Activated T-cell treated with anti-CD3 and anti-CD28 coated beads, Interleukin-2, amount 50 U/mL, for 24 hours (primary cell): ENCODE data around the gene PDS5B.
"Not testable (repeated sequence)": the region's sequence is repeated elsewhere in the genome, so short reads cannot be mapped to it uniquely, and the experiment has no call there.

ENCODE experiments used
- DNase-seq: peaks from one replicate; pipeline ENCODE4 v3.0.0-alpha.2; 2020
- H3K27ac Mint-ChIP-seq: 2 replicates; pipeline ENCODE4 v1.8.0; 2020; ENCODE audit warnings: mild to moderate bottlenecking, mixed read lengths
- H3K27me3 Mint-ChIP-seq: 2 replicates; pipeline ENCODE4 v1.8.0; 2020; ENCODE audit warnings: mixed read lengths
- H3K36me3 Mint-ChIP-seq: 2 replicates; pipeline ENCODE4 v1.8.0; 2020; ENCODE audit warnings: low read depth, mixed read lengths
- H3K4me1 Mint-ChIP-seq: 2 replicates; pipeline ENCODE4 v1.8.0; 2020; ENCODE audit warnings: low read depth, mixed read lengths
- H3K4me3 Mint-ChIP-seq: 2 replicates; pipeline ENCODE4 v1.8.0; 2020; ENCODE audit warnings: mild to moderate bottlenecking, moderate library complexity, mixed read lengths
- H3K9me3 Mint-ChIP-seq: 2 replicates; pipeline ENCODE4 v1.8.0; 2020; ENCODE audit warnings: mixed read lengths

The PDS5B gene

DNA sequence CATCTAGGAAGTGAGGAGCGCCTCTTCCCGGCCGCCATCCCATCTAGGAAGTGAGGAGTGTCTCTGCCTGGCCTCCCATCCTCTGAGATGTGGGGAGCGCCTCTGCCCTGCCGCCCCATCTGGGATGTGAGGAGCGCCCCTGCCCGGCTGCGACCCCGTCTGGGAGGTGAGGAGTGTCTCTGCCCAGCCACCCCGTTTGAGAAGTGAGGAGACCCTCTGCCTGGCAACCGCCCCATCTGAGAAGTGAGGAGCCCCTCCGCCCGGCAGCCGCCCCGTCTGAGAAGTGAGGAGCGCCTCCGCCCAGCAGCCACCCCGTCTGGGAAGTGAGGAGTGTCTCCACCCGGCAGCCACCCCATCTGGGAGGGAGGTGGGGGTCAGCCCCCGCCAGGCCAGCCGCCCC lies 129.9 kb downstream of the PDS5B start:
- H3K36me3 Mint-ChIP-seq: peaks cover 67% of the 10 kb centered on the region
- not testable (repeated sequence) for DNase-seq, H3K27ac Mint-ChIP-seq, H3K27me3 Mint-ChIP-seq, H3K4me3 Mint-ChIP-seq, H3K4me1 Mint-ChIP-seq
- H3K9me3 Mint-ChIP-seq: peaks cover 20% of the 10 kb centered on the region

GRCh38 chr13:32720026-32720425 lies 133.8 kb downstream of the PDS5B start:
- Mint-ChIP-seq H3K36me3 (peaks cover 60% of the 10 kb centered on the region), H3K27ac (no peak overlapping the region), H3K9me3 (no peaks in the 10 kb centered on the region), H3K4me3 (no peak overlapping the region), H3K27me3 (no peaks in the 10 kb centered on the region), H3K4me1 (peaks cover 16% of the 10 kb centered on the region)
- DNase-seq: no peak

DNA sequence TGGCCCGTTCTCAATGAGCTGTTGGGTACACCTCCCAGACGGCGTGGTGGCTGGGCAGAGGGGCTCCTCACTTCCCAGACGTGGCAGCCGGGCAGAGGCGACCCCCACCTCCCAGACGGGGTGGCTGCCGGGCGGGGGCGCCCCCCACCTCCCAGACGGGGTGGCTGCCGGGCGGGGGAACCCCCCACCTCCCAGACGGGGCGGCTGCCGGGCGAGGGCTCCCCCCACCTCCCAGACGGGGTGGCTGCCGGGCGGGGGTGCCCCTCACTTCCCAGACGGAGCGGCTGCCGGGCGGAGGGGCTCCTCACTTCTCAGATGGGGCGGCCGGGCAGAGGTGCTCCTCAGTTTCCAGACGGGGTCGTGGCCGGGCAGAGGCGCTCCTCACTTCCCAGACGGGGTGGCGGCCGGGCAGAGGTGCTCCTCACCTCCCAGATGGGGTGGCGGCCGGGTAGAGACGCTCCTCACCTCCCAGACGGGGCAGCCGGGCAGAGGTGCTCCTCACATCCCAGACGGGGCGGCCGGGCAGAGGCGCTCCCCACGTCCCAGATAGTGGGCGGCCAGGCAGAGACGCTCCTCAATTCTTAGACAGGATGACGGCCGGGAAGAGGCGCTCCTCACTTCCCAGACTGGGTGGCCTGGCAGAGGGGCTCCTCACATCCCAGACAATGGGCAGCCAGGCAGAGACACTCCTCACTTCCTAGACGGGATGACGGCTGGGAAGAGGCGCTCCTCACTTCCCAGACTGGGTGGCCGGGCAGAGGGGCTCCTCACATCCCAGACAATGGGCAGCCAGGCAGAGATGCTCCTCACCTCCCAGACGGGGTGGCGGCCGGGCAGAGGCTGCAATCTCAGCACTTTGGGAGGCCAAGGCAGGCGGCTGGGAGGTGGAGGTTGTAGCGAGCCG lies 135.1 kb downstream of the PDS5B start:
- not testable (repeated sequence) for H3K27me3 Mint-ChIP-seq, H3K9me3 Mint-ChIP-seq, DNase-seq, H3K4me3 Mint-ChIP-seq, H3K27ac Mint-ChIP-seq
- Mint-ChIP-seq H3K4me1 (peaks cover 20% of the 10 kb centered on the region), H3K36me3 (peaks cover 60% of the 10 kb centered on the region)

DNA sequence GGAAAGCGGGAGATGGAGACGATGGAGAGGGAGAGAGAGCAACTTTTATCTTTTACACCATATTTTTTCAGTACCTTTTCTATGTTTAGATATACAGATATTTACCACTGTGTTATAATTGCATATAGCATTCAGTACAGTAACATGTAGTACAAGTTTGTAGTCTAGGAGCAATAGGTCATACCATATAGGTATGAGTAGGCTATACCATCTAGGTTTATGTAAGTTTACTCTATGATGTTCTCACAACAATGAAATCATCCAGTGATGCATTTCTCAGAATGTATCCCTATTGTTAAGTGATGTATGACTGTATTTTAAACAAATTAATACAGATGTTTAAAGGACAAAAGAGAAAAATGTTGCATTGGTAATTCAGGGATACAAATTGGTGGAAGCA lies 136.1 kb downstream of the PDS5B start:
- no peak for DNase-seq
- peaks cover 60% of the 10 kb centered on the region for H3K36me3 Mint-ChIP-seq
- H3K4me3 Mint-ChIP-seq: no peak overlapping the region
- H3K27ac Mint-ChIP-seq: peak overlapping the region; percentile 55
- peaks cover 23% of the 10 kb centered on the region for H3K4me1 Mint-ChIP-seq
- no peaks in the 10 kb centered on the region for H3K9me3 Mint-ChIP-seq
- no peaks in the 10 kb centered on the region for H3K27me3 Mint-ChIP-seq

DNA sequence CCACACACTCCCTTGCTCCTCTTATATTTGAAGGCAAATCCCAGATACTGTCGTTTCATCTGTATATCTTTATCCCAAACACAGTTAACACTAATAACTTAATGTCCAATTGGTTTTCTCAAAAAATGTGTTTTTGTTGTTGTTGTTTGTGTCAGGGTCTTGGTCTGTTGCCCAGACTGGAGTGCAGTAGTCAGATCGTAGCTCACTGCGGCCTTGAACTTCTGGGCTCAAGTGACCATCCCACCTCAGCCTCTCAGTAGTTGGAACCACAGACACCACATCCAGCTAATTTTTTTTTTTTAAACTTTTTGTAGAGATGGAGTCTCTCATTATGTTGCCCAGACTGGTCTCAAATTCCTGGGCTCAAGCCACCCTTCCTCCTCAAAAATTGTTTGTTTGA lies 137.7 kb downstream of the PDS5B start:
- Mint-ChIP-seq H3K27ac (no peak overlapping the region), H3K4me1 (peaks cover 25% of the 10 kb centered on the region), H3K27me3 (no peaks in the 10 kb centered on the region)

DNA sequence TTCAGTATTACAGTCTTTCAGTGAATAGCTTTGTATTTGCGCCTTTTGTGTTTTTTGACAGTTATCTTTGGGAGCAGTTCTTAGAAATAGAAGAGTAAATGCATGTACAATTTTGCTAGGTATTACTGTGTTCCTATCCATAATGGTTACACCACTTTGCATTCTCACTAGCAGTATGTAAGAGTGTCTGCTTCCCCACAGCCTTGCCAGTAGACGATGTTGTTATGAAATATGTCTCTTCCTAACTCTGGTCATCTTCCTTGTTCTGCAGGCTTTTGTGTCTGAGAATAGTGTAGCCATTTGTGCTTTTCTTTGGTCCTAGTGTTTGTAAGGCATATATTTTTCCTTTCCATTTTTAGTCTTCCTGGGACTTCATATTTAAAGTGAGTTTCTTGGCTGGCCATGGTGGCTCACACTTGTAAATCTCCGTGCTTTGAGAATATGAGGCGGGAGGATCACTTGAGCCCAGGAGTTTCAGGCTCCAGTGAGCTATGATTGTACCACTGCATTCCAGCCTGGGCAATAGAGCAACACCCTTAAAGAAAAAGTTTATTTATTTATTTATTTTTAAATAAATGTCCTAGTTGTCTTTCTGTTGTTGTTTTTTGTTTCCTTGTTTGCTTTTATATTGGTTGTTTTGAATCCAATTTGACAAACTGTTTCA lies 140.3 kb downstream of the PDS5B start:
- Mint-ChIP-seq H3K4me1 (peaks cover 44% of the 10 kb centered on the region), H3K27ac (no peak overlapping the region), H3K4me3 (no peak overlapping the region), H3K9me3 (no peaks in the 10 kb centered on the region), H3K27me3 (no peaks in the 10 kb centered on the region), H3K36me3 (peaks cover 67% of the 10 kb centered on the region)
- no peak for DNase-seq

More for the DNA sequence above, 137.7 kb downstream of the PDS5B start:
- no peak overlapping the region for H3K4me3 Mint-ChIP-seq
- DNase-seq: no peak
- peaks cover 61% of the 10 kb centered on the region for H3K36me3 Mint-ChIP-seq
- H3K9me3 Mint-ChIP-seq: no peaks in the 10 kb centered on the region

DNA sequence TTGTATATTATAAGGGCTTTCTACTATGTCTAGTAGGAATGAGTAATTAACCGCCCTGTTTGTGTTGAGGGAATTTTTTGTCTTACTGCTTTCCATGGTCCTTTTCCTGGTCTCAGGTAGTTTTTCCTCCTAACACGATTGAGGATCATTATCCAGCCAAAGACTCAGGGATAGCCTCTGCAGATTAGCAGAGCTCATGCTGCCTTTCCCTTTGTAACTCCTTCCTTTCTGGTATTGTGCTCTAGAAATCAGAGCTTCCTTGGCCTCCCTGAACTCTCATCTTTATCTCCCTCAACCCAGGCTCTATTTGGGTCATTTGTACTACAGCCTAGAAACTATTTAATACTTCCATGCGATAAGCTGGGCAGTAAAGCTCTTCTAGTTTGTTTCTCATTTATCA lies 142.1 kb downstream of the PDS5B start:
- H3K27me3 Mint-ChIP-seq: no peaks in the 10 kb centered on the region
- peaks cover 65% of the 10 kb centered on the region for H3K36me3 Mint-ChIP-seq
- peaks cover 40% of the 10 kb centered on the region for H3K4me1 Mint-ChIP-seq
- no peak for DNase-seq
- H3K4me3 Mint-ChIP-seq: no peak overlapping the region
- H3K27ac Mint-ChIP-seq: no peak overlapping the region
- H3K9me3 Mint-ChIP-seq: no peaks in the 10 kb centered on the region

- not testable (repeated sequence) for H3K9me3 Mint-ChIP-seq, H3K27ac Mint-ChIP-seq, H3K4me3 Mint-ChIP-seq, H3K27me3 Mint-ChIP-seq, DNase-seq
- H3K4me1 Mint-ChIP-seq: peaks cover 38% of the 10 kb centered on the region
- H3K36me3 Mint-ChIP-seq: peaks cover 65% of the 10 kb centered on the region
Observed at GRCh38 chr13:32729097-32729496, 142.8 kb downstream of the PDS5B start.

DNA sequence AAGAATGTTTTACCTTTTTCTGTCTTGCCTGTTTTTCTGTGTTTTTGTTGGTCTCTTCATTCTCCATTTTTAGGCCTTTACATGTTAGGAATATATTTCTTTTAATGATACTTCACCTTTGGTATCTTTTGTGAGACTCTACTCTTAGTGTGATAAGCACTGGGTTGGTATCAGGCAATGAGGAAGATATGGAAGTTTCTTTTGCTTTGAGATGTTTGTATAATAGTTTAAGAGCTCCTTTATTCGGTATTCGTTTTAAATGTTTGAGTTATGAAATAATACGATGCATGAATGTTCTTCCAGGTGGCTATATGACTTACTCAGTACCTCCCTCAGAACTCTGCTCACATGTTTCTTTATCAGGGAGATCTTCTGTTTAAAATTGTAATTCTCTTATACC lies 144.8 kb downstream of the PDS5B start:
- DNase-seq: no peak
- Mint-ChIP-seq H3K27me3 (no peaks in the 10 kb centered on the region), H3K27ac (no peak overlapping the region), H3K4me1 (peaks cover 50% of the 10 kb centered on the region), H3K9me3 (no peaks in the 10 kb centered on the region), H3K4me3 (no peak overlapping the region), H3K36me3 (peaks cover 61% of the 10 kb centered on the region)

- Mint-ChIP-seq H3K27me3 (no peaks in the 10 kb centered on the region), H3K4me3 (no peak overlapping the region), H3K36me3 (peaks cover 58% of the 10 kb centered on the region), H3K9me3 (no peaks in the 10 kb centered on the region), H3K4me1 (peaks cover 52% of the 10 kb centered on the region), H3K27ac (peak overlapping the region; percentile 28)
- no peak for DNase-seq
Observed at GRCh38 chr13:32731576-32731975, 145.3 kb downstream of the PDS5B start.

- Mint-ChIP-seq H3K9me3 (no peaks in the 10 kb centered on the region), H3K4me3 (no peak overlapping the region), H3K27ac (no peak overlapping the region), H3K27me3 (no peaks in the 10 kb centered on the region), H3K4me1 (peaks cover 65% of the 10 kb centered on the region), H3K36me3 (peaks cover 59% of the 10 kb centered on the region)
- no peak for DNase-seq
Observed at GRCh38 chr13:32733690-32734089, 147.4 kb downstream of the PDS5B start.

DNA sequence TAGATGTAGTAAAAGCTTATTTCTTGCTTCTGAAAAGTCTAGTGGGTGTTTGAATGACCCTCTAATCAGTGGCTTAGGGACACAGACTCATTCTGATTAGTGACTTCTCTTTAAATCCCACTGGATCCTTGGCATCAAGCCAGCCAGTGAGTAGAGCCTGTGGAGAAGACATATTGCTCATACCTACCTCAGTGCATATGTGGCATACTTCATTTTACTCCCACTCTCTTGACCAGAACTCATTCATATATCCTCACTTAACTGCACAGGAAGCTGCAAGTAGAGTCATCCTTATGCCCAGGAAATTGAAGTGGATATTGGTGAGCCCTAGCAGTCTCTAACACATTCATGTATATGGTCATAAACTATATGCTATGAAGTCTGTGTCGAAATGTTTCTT lies 148.3 kb downstream of the PDS5B start:
- no peak for DNase-seq
- no peak overlapping the region for H3K4me3 Mint-ChIP-seq
- H3K27me3 Mint-ChIP-seq: no peaks in the 10 kb centered on the region
- H3K9me3 Mint-ChIP-seq: no peaks in the 10 kb centered on the region
- peaks cover 59% of the 10 kb centered on the region for H3K36me3 Mint-ChIP-seq
- peaks cover 64% of the 10 kb centered on the region for H3K4me1 Mint-ChIP-seq
- H3K27ac Mint-ChIP-seq: peak overlapping the region; percentile 12

GRCh38 chr13:32735859-32736258 lies 149.6 kb downstream of the PDS5B start:
- H3K4me1 Mint-ChIP-seq: peaks cover 52% of the 10 kb centered on the region
- DNase-seq: no peak
- peak overlapping the region; percentile 90 for H3K27ac Mint-ChIP-seq
- peaks cover 57% of the 10 kb centered on the region for H3K36me3 Mint-ChIP-seq
- H3K27me3 Mint-ChIP-seq: no peaks in the 10 kb centered on the region
- H3K9me3 Mint-ChIP-seq: no peaks in the 10 kb centered on the region
- no peak overlapping the region for H3K4me3 Mint-ChIP-seq

GRCh38 chr13:32736648-32737047 lies 150.4 kb downstream of the PDS5B start:
- DNase-seq: no peak
- no peaks in the 10 kb centered on the region for H3K9me3 Mint-ChIP-seq
- H3K27ac Mint-ChIP-seq: peak overlapping the region; percentile 90
- H3K27me3 Mint-ChIP-seq: no peaks in the 10 kb centered on the region
- H3K4me1 Mint-ChIP-seq: peaks cover 44% of the 10 kb centered on the region
- peak overlapping the region; percentile 70 for H3K4me3 Mint-ChIP-seq
- H3K36me3 Mint-ChIP-seq: peaks cover 58% of the 10 kb centered on the region

DNA sequence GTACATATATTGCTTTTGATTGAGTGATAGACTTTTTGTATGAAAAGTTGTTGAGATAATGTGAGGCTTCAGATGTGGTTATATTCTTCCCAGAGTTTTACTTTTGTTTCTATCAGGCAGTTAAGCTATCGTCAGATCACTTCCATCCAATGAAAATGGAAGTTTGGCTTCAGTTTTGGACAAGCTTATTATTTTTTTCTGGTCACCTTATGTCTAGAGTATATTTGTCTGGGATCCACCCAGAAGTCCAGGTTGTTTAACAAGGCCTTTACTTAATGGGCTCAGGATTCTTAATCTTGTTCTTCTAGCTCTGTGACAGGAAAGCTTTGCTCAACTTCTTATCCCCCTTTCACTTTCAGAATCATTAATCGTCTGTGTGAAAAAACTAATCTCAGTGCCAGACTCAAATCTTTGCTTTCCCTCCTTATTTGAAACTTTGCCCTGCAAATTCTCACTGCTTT lies 150.9 kb downstream of the PDS5B start:
- Mint-ChIP-seq H3K9me3 (no peaks in the 10 kb centered on the region), H3K27ac (peak overlapping the region; percentile 90), H3K27me3 (no peaks in the 10 kb centered on the region), H3K4me1 (peaks cover 41% of the 10 kb centered on the region), H3K4me3 (peak overlapping the region; percentile 70), H3K36me3 (peaks cover 61% of the 10 kb centered on the region)
- no peak for DNase-seq
